AG10803 (cell line): Measurements from ENCODE around the gene ACD.

Experiments used
- DNase-seq: peaks from one replicate; pipeline ENCODE4 v3.0.0; 2010; ENCODE audit warnings: low read depth
- H3K4me3 ChIP-seq: 2 replicates; pipeline ENCODE4 v1.5.1; 2011; ENCODE audit warnings: mild to moderate bottlenecking, low read length, control low read depth
- TF ChIP-seq, protein P1 (sequence below): conservative IDR thresholded peaks from 2 replicates; pipeline ENCODE4 v1.5.1; 2011; ENCODE audit warnings: mild to moderate bottlenecking, low read length, control low read depth, inconsistent platforms

ACD gene

DNA sequence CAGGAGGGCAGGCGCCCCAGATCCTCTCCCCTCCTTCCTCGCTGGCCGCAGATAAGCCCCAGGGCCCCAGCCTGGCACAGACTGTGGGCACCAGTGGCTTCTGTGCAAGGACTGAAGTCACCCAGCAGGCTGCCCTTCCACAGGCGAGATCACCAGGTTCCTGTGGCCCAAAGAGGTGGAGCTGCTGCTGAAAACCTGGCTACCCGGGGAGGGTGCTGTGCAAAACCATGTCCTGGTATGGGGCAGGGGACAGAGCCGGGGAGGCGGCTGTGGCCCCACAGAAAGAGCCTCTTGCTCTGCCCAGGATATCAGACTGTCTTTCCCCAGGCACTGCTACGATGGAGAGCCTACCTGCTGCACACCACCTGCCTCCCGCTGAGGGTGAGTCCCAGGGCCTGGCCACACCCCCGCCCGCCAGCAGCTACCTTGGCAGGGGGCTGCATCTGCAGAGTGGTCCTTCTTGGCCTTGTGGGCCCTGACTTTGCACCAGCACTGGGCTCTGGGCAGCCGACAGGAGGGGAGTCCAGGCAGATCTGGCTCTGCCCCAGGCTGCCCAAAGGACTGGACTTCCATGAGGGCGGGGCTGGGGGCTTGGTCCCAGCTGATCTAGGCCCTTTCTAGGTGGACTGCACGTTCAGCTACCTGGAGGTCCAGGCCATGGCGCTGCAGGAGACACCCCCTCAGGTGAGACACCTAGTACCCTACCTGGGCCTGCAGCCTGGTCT is 14.5 kb downstream of the ACD start:
- no peak overlapping the region for H3K4me3 ChIP-seq
- TF ChIP-seq, protein P1, sequence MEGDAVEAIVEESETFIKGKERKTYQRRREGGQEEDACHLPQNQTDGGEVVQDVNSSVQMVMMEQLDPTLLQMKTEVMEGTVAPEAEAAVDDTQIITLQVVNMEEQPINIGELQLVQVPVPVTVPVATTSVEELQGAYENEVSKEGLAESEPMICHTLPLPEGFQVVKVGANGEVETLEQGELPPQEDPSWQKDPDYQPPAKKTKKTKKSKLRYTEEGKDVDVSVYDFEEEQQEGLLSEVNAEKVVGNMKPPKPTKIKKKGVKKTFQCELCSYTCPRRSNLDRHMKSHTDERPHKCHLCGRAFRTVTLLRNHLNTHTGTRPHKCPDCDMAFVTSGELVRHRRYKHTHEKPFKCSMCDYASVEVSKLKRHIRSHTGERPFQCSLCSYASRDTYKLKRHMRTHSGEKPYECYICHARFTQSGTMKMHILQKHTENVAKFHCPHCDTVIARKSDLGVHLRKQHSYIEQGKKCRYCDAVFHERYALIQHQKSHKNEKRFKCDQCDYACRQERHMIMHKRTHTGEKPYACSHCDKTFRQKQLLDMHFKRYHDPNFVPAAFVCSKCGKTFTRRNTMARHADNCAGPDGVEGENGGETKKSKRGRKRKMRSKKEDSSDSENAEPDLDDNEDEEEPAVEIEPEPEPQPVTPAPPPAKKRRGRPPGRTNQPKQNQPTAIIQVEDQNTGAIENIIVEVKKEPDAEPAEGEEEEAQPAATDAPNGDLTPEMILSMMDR, result no peak
- no peak for DNase-seq

DNA sequence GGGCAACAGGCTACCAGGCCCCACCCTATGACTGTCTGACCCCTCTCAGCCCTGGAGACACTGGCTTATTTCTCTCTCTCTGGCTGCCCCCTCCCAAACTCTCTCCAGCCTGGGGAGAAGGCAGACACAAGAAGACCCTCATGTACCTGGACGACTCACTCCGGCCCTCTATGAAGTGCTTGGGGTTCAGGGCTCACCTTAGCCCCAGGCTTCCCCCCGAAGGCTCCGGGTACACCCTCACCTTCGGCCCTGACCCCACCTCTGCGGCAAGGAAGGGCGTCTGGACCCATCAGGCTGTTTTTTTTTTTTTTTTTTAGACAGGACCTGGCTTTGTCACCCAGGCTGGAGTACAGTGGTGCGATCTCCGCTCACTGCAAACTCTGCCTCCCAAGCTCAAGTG is 16.0 kb downstream of the ACD start:
- no peak overlapping the region for H3K4me3 ChIP-seq
- TF ChIP-seq, protein P1, result no peak
- no peak for DNase-seq

DNA sequence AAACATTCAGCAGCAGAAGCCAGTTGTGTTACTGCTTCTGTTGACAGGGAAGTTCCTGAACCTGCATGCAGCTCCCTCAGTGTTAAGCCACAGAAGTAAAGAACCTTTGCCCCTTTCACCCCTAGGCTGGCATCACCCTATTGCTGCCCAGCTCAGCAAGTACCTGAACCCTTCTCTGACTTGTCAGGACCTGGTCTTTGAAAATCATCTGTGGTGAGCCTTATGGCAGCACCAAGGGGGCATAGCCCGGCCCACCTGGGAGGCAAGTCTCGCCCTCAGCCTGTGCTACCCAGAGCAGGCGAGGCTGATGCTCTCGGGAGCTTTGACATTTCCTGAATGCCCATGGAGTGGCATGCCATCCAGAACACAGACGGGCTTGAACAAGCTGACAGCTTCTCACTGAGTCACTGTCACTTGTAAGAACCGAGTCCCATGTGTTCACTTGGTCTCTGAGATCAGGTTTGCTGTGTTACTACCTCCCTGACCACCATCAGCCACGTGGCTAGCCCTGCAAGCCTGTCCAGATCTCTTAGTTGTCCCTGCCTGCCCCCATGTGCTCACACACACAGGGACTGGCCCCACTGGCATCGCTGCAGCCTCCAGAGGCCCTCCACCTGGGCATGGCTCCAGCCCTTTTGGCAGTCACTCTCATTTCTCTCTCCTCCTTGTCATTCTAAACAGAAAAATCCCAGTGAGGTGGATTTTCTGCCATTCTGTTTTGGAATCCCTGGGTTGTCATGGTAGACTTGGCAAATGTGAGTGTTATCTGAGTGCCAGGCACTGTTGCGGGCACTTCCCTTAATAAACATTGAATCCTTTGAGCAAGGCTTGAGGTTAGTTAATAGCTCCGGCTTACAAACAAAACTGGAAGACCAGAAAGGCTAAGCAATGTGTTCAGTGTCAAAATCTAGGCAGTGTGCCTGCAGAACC is 18.0 kb downstream of the ACD start:
- TF ChIP-seq, protein P1, result 0 out of 2 replicates have a peak, but pooled peaks have one; percentile 5
- H3K4me3 ChIP-seq, result no peak overlapping the region
- DNase-seq, result peak; percentile 61

GRCh38 chr16:67637625-67638024 is 22.4 kb downstream of the ACD start:
- DNase-seq, result no peak
- no peak overlapping the region for H3K4me3 ChIP-seq
- TF ChIP-seq, protein P1, result no peak

GRCh38 chr16:67636713-67637112 is 23.3 kb downstream of the ACD start:
- DNase-seq, result no peak
- TF ChIP-seq, protein P1, result no peak
- no peak overlapping the region for H3K4me3 ChIP-seq

GRCh38 chr16:67632415-67633172 is 27.5 kb downstream of the ACD start:
- DNase-seq, result peak; percentile 28
- no peak overlapping the region for H3K4me3 ChIP-seq
- TF ChIP-seq, protein P1, result no peak
